OCI-LY7 (cell line): ENCODE results near the gene OR51D1.

Experiments
- EZH2phosphoT487 ChIP-seq: fragments of 200-600 bp; sonication (generic); IDR thresholded peaks from 2 replicates; pipeline ENCODE4 v1.6.1; 2018; ENCODE audit warnings: low read depth, borderline replicate concordance, mild to moderate bottlenecking, mixed run types, antibody characterized with exemption, low read length, moderate library complexity, mixed read lengths
- TF ChIP-seq, protein P1 (sequence below): fragments of 200-600 bp; sonication (generic); conservative IDR thresholded peaks from 2 replicates; pipeline ENCODE4 v1.5.1; 2014; ENCODE audit warnings: mild to moderate bottlenecking, antibody characterized with exemption, low read length, moderate library complexity, mixed read lengths

DNA sequence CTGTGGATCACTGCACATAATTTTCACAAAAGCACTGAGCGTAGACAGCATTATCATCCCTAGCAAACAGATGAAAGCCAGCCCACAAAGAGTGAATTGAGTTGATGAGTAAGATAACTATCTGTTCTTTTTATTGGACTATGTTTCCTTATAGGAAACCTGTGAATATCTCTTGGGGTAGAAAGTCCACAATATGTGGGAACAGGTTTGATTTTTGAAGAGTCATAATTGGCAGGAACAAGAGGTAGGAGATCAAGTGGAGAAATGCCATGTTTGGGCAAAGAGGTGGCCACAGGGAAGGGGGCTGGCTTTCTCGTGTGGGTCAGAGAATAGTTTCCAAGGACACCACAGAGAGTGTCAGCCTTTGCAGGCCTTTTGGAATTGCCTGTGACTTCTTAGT lies 36.5 kb downstream of the OR51D1 start:
- TF ChIP-seq, protein P1, sequence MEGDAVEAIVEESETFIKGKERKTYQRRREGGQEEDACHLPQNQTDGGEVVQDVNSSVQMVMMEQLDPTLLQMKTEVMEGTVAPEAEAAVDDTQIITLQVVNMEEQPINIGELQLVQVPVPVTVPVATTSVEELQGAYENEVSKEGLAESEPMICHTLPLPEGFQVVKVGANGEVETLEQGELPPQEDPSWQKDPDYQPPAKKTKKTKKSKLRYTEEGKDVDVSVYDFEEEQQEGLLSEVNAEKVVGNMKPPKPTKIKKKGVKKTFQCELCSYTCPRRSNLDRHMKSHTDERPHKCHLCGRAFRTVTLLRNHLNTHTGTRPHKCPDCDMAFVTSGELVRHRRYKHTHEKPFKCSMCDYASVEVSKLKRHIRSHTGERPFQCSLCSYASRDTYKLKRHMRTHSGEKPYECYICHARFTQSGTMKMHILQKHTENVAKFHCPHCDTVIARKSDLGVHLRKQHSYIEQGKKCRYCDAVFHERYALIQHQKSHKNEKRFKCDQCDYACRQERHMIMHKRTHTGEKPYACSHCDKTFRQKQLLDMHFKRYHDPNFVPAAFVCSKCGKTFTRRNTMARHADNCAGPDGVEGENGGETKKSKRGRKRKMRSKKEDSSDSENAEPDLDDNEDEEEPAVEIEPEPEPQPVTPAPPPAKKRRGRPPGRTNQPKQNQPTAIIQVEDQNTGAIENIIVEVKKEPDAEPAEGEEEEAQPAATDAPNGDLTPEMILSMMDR: no peak
- TF ChIP-seq EZH2phosphoT487: no peak
